K562 (cell line): ENCODE measurements around the gene CLIC3.

Source experiments
- CBX3 ChIP-seq, 2 experiments: IDR thresholded peaks; 1 replicate in 1 of 2; 2 replicates in 1 of 2; pipeline ENCODE4 v1.6.1; 2012; ENCODE audit warnings: inconsistent platforms in 2 of 2, low read length in 2 of 2, borderline replicate concordance in 1 of 2, control low read depth in 1 of 2
- CC2D1A ChIP-seq: fragments of 450-650 bp; IDR thresholded peaks from 2 replicates; pipeline ENCODE4 v1.6.1; 2017; ENCODE audit warnings: mild to moderate bottlenecking
- CREB1 ChIP-seq, 2 experiments: sonication (generic) in 1 of 2; formaldehyde crosslinking in 1 of 2; IDR thresholded peaks; 2 replicates each; pipeline versions ENCODE4 v1.6.1 to v1.8.0; 2012 to 2022; ENCODE audit warnings: inconsistent platforms in 1 of 2, mild to moderate bottlenecking in 1 of 2, missing genetic modification reagents in 1 of 2, moderate library complexity in 1 of 2
- CTCF ChIP-seq, 3 experiments: IDR thresholded peaks in 2 of 3; conservative IDR thresholded peaks in 1 of 3; 2 replicates each; pipeline ENCODE4 v1.5.1; 2011 to 2012; ENCODE audit warnings: low read length in 3 of 3, mild to moderate bottlenecking in 3 of 3, control low read depth in 2 of 3, improper control_type of control experiment in 1 of 3, inconsistent platforms in 1 of 3, low read depth in 1 of 3, mixed read lengths in 1 of 3, moderate library complexity in 1 of 3; ENCODE audit not compliant: insufficient read depth in 2 of 3
- EGR1 ChIP-seq: fragments of 450-650 bp; conservative IDR thresholded peaks from 2 replicates; pipeline ENCODE4 v1.6.1; 2017; ENCODE audit warnings: mild to moderate bottlenecking
- EP300 ChIP-seq: IDR thresholded peaks from 2 replicates; pipeline ENCODE4 v1.6.1; 2012; ENCODE audit warnings: low read length, improper control_type of control experiment
- HSF4 ChIP-seq: fragments of 250-450 bp; sonication (Bioruptor Pico); IDR thresholded peaks from 2 replicates; pipeline ENCODE4 v2.1.2; 2022; ENCODE audit warnings: mild to moderate bottlenecking, moderate library complexity, borderline replicate concordance
- ID3 ChIP-seq, 2 experiments: fragments of 250-450 bp in 1 of 2; fragments of 450-650 bp in 1 of 2; sonication (Bioruptor Pico) in 1 of 2; IDR thresholded peaks; 2 replicates each; pipeline versions ENCODE4 v1.6.1 to v1.8.0; 2016 to 2021; ENCODE audit warnings: mild to moderate bottlenecking in 2 of 2, moderate library complexity in 2 of 2, missing compliant biosample characterization in 1 of 2, missing genetic modification characterization in 1 of 2
- NR1H2 ChIP-seq: sonication (generic); formaldehyde crosslinking; IDR thresholded peaks from 2 replicates; pipeline ENCODE4 v1.4.0; 2020; ENCODE audit warnings: mild to moderate bottlenecking, missing genetic modification reagents
- NR2C2 ChIP-seq, 2 experiments: fragments of 200-800 bp in 1 of 2; sonication (Bioruptor generic) in 1 of 2; sonication (generic) in 1 of 2; formaldehyde crosslinking in 1 of 2; IDR thresholded peaks; 2 replicates each; pipeline versions ENCODE4 v1.6.1 to v1.8.0; 2016 to 2022; ENCODE audit warnings: mild to moderate bottlenecking in 1 of 2, missing compliant biosample characterization in 1 of 2, missing genetic modification characterization in 1 of 2, missing genetic modification reagents in 1 of 2
- POLR2A ChIP-seq: fragments of 450-650 bp; conservative IDR thresholded peaks from 2 replicates; pipeline ENCODE4 v1.6.1; 2016
- RFX5 ChIP-seq: IDR thresholded peaks from 2 replicates; pipeline ENCODE4 v1.6.1; 2011; ENCODE audit warnings: low read depth, mild to moderate bottlenecking, improper control_type of control experiment, low read length
- YY1 ChIP-seq, 3 experiments: IDR thresholded peaks; 2 replicates each; pipeline ENCODE4 v1.6.1; 2011; ENCODE audit warnings: low read length in 2 of 3, mild to moderate bottlenecking in 2 of 3, moderate library complexity in 2 of 3, borderline replicate concordance in 1 of 3, control low read depth in 1 of 3, low read depth in 1 of 3; ENCODE audit not compliant: insufficient read depth in 3 of 3, insufficient replicate concordance in 2 of 3, control insufficient read depth in 1 of 3, insufficient read length in 1 of 3; ENCODE audit errors: extremely low read depth in 1 of 3
- ZNF121 ChIP-seq: sonication (generic); formaldehyde crosslinking; conservative IDR thresholded peaks from 2 replicates; pipeline ENCODE4 v1.8.0; 2022; ENCODE audit warnings: missing genetic modification reagents

GRCh38 chr9:137035937-137036336 is 39.6 kb upstream of the CLIC3 start:
- no peak for TF ChIP-seq ID3 (CRISPR knock-in tag; IDR thresholded peaks at IDR 0.05)
- TF ChIP-seq ID3 (tag; IDR thresholded peaks at IDR 0.05) = no peak
- no peak for TF ChIP-seq CREB1 (IDR thresholded peaks at IDR 0.05)
- TF ChIP-seq CREB1 (CRISPR knock-in tag; IDR thresholded peaks at IDR 0.05) = no peak
- TF ChIP-seq CBX3 (IDR thresholded peaks at IDR 0.05; ENCODE audit: borderline replicate concordance in 1 of 2, low read length in 2 of 2) = no peak
- TF ChIP-seq CTCF (IDR thresholded peaks at IDR 0.05 in 2 of 3, conservative IDR thresholded peaks at IDR 0.05 in 1 of 3; ENCODE audit: insufficient read depth in 2 of 3, low read depth in 1 of 3, low read length in 3 of 3) = no peak
- no peak for TF ChIP-seq NR1H2 (CRISPR knock-in tag)
- no peak for TF ChIP-seq POLR2A
- no peak for TF ChIP-seq EGR1
- TF ChIP-seq EP300 = no peak
- no peak for TF ChIP-seq HSF4
- no peak for TF ChIP-seq RFX5
- no peak for TF ChIP-seq CC2D1A
- no peak for TF ChIP-seq ZNF121 (CRISPR knock-in tag)
- no peak for TF ChIP-seq NR2C2 (CRISPR knock-in tag; IDR thresholded peaks at IDR 0.05)
- TF ChIP-seq NR2C2 (tag; IDR thresholded peaks at IDR 0.05) = no peak
- TF ChIP-seq YY1 (IDR thresholded peaks at IDR 0.05; ENCODE audit: borderline replicate concordance in 1 of 3, control insufficient read depth in 1 of 3, extremely low read depth in 1 of 3, insufficient read depth in 3 of 3, insufficient read length in 1 of 3, insufficient replicate concordance in 2 of 3, low read depth in 1 of 3, low read length in 2 of 3) = no peak
